IPS DF 4.7 (cell line): ENCODE data around the gene REPS2.

Source experiments
- DNase-seq: peaks from one replicate; pipeline ENCODE4 v3.0.0-alpha.2; 2013; ENCODE audit warnings: low spot score; ENCODE audit errors: extremely low read depth

The REPS2 gene

DNA sequence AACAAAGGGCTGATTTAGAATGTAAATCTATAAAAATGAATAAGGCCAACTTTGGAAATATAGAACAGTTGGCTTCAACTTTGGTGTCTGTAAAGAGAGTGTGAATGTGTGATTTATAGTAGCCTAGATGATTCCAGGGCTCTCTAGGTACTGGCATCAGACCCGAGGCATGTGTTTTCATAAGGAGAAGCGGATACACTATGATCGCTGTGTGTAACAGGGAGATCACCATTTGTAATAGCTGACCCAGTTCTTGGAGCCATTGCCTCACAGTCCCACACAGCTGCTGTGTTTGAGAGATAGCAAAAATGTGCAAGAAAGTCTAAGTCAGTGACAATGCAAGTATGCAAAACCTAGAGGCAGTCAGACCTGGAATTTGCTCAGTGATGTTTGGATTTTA is 135.1 kb downstream of the REPS2 start:
- no peak for DNase-seq

DNA sequence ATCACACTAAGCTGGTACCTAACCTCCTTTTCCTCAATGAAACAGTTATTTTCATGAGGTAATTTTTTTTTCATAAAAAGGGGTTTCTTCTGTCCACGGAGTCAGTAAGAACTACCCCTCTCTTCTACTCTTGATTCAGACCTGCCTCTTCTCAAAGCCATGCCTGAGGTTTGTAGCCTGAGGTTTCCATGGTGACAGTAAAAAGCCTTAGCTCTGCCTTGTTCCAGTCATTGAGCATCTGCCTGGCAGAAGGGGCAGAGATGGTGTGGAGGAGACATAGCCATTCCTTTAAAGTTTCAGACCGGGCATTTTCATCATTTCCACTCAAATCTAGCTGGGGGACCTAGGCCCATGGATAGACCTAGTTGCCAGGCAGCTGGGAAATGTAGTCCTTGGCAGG is 135.5 kb downstream of the REPS2 start:
- no peak for DNase-seq

- no peak for DNase-seq
These were observed 136.4 kb downstream of the REPS2 start for GRCh38 chrX:17082831-17083230.

DNA sequence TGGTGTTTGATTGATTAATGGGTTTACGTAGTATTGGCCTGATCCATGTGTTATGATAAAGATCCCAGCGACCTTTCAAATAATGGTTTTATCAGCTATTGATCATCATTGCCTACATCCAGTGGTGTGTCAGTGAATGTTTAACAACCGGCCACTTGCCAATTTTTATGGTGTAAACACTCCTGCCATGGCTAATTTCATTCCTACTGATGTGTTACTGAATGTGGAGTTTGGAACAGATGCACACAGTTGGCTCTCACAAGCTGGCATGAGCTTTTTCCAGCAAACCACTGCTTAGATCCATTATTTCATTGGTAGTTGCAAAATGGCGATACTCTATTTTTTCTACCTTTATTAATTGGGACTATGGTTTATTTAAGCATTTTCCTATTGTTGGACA is 139.9 kb downstream of the REPS2 start:
- DNase-seq, result no peak

- DNase-seq, result no peak
These were observed 148.7 kb downstream of the REPS2 start for GRCh38 chrX:17095161-17095560.

GRCh38 chrX:17098516-17099247 is 152.2 kb downstream of the REPS2 start:
- DNase-seq, result no peak

DNA sequence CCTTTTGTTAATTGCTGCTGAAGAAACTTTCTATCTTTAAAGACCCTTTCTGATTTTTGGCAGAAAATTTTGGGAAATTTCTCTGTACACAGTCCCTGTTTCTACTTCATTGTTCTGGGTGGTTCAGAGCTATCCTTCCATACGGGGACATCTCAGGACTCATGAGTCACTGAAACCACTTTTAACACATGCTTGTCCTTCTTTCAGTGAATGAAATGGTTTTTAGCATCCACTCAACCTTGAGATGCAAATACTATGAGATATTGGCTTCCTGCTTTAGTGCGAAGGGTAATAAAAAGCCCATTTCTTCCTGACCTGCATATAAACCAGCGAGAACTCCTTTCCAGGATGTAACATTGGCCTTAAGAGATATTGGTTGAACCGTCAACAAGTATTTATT is 158.0 kb downstream of the REPS2 start:
- no peak for DNase-seq

DNA sequence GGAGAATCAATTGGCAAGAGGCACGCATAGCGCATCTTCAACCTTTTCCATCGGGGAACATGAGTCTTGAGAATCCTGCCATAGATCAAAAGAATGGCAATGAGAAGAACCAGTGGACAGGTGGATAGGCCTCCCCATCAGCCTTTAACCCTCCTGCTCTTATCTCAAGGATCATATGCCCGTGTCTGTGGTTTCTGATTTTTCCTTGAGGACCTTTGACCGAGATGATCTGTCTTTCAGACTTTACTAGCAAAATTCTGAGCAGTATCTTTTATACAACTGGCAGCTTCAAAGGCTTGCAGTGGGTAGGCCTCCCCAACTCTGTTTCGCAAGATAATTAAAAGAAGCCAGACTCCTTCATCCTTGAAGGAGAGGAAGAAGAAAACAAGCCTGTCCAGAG is 174.4 kb downstream of the REPS2 start:
- DNase-seq, result no peak

GRCh38 chrX:17154001-17154400 is 207.5 kb downstream of the REPS2 start:
- no peak for DNase-seq

GRCh38 chrX:17160975-17161374 is 214.5 kb downstream of the REPS2 start:
- DNase-seq, result no peak

- DNase-seq, result no peak
These were observed 215.5 kb downstream of the REPS2 start for GRCh38 chrX:17161991-17162390.

GRCh38 chrX:17164079-17164478 is 217.6 kb downstream of the REPS2 start:
- no peak for DNase-seq

DNA sequence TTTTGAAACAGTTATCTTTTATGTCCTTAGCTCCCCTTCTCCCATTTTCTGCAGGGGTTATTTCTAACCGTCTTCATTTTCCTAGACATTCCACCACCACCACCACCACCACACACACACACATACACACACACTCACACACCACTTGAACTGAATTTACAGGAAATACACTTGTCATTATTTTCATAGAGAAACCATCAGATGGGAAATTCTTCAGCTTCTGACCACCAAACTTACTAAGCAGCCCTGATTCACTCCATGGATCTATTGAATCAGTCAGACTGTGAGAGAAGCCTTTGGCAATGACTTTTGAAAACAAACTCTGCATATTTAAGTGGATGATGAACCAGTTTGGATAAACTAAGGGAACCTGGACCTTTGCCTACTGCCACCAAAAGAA is 218.5 kb downstream of the REPS2 start:
- DNase-seq, result no peak

DNA sequence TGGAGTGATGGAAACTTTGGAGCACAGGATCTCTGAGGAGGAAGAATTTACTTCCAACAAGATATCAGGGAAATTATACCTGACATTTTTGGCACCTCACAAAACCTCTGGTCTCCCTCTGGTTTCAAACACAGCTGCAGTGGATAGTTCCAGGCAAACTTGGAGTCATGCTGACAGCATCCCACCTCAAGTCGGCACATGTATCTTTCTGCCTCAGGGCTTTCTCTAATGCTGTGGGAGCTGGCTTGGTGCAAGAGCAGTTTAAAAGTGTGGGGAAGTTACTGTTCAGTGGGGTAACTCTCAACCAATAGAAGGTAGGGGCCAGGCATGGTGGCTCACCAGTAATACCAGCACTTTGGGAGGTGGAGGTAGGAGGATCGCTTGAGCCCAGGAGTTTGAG is 221.5 kb downstream of the REPS2 start:
- DNase-seq, result no peak

- DNase-seq, result no peak
These were observed 224.5 kb downstream of the REPS2 start for GRCh38 chrX:17170973-17171372.

- DNase-seq, result no peak
These were observed 228.2 kb downstream of the REPS2 start for GRCh38 chrX:17174671-17175070.

- DNase-seq, result no peak
These were observed 235.9 kb downstream of the REPS2 start for GRCh38 chrX:17182317-17182716.

DNA sequence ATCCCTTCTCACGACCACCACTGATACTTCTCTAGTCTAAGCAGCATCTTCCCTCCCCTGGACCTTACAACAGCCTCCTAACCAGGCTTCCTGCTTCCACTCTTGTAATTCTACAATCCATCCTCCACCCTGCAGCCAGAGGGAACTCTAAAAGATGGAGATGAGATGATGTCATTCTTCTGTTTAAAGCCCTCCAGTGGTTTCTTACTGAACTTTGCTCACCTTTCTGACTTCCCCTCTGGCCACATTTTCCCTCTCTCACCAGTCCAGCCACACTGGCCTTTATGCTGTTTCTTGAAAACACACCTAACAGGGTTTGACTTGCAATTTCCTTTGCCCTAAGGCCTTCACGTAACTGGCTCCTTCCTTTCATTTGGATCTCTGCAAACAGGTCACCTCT is 237.1 kb downstream of the REPS2 start:
- no peak for DNase-seq

DNA sequence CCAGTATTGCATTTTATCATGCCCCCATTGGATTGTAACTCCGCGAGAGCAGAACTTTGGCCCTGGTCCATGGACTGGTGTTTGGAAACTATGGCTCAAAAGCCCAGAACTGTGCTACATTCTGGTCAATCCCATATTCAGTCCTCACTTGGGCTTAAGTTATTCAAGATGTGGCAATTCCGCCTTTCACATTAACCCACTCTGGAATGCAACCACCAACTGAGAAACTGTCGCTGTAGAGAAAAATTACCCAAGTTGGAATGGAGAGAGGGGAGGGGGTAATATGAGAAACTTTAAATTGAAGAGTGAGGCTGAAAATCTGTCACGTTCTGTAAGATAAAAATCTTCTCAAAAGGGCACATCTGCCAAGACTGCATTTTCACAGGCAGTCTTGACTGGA is 239.0 kb downstream of the REPS2 start:
- no peak for DNase-seq

- DNase-seq, result no peak
These were observed 240.8 kb downstream of the REPS2 start for GRCh38 chrX:17187136-17187756.

DNA sequence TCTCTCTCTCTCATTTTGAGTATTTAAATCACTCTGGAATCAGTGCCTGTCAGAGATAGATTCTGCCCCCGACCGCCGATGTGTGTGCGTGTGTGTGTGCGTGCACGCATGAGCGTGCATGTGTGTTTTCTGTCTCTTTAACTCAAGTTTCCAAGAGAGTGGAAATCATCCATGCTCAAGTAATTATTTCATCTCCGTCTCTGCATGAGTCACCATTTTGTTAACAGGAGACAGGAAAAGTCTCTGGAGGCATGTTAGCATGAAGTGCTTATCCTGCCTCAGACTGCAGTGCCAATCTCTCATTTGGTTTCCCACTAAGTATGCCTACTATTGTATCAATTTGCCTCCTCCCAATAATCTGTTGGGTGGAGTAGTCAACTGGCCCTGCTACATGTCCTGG is 245.6 kb downstream of the REPS2 start:
- no peak for DNase-seq
